ENCODE measurements around the gene CBLN3.

GRCh38 chr14:24459331-24459730 lies 29.9 kb upstream of the CBLN3 start:
- TF ChIP-seq, protein P1, sequence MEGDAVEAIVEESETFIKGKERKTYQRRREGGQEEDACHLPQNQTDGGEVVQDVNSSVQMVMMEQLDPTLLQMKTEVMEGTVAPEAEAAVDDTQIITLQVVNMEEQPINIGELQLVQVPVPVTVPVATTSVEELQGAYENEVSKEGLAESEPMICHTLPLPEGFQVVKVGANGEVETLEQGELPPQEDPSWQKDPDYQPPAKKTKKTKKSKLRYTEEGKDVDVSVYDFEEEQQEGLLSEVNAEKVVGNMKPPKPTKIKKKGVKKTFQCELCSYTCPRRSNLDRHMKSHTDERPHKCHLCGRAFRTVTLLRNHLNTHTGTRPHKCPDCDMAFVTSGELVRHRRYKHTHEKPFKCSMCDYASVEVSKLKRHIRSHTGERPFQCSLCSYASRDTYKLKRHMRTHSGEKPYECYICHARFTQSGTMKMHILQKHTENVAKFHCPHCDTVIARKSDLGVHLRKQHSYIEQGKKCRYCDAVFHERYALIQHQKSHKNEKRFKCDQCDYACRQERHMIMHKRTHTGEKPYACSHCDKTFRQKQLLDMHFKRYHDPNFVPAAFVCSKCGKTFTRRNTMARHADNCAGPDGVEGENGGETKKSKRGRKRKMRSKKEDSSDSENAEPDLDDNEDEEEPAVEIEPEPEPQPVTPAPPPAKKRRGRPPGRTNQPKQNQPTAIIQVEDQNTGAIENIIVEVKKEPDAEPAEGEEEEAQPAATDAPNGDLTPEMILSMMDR (IDR thresholded peaks at IDR 0.05): no peak
- no peak for TF ChIP-seq EZH2phosphoT487 (IDR thresholded peaks at IDR 0.05)

All from neural progenitor cell (in vitro differentiated cells).